Measurements from ENCODE around the gene SLC16A4.

DNA sequence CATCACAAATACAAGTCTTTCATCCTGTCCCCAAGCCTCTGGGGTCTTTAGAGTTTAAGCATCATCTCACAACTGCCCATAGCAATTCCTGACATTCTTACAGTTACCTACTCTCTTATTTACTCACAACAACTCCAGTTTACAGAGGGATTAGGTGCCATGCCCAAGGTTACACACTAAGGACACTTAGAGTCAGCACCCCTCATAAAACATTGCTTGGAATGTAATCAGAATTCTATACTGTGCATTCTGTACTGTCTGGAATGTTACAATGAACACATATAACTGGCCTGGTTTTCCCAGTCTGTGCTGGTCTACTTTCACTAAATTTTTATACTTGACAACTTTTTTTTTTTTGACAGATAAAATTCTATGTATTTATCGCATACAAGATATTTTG is 66.2 kb downstream of the SLC16A4 start:
- TF ChIP-seq TAF1 (IDR thresholded peaks at IDR 0.05; ENCODE audit: borderline replicate concordance, low read depth, low read length) (no peak), POLR2AphosphoS5 (IDR thresholded peaks at IDR 0.05; ENCODE audit: low read depth, low read length) (no peak), POLR2A (IDR thresholded peaks at IDR 0.05; ENCODE audit: low read depth, low read length) (no peak)

Data from GM12892 (cell line).